ENCODE measurements around the gene BEST4.

Gene BEST4

GRCh38 chr1:44805311-44806024 is 17.5 kb upstream of the BEST4 start:
- DNase-seq (ENCODE audit: low spot score), result peak; percentile 75
- TF ChIP-seq CTCF (IDR thresholded peaks at IDR 0.05), result no peak
- Histone ChIP-seq H3K27ac (peak overlapping the region; percentile 100), H3K4me3 (no peak overlapping the region)

- DNase-seq (ENCODE audit: low spot score), result no peak
- Histone ChIP-seq H3K27ac (peak overlapping the region; percentile 56 to 97), H3K4me3 (peak overlapping the region; percentile 93)
- no peak for TF ChIP-seq CTCF (IDR thresholded peaks at IDR 0.05)
Measured at GRCh38 chr1:44803312-44804095, 15.5 kb upstream of the BEST4 start.

- no peak for TF ChIP-seq CTCF (IDR thresholded peaks at IDR 0.05)
- peak overlapping the region; percentile 56 to 97 for H3K27ac ChIP-seq
- H3K4me3 ChIP-seq, result peak overlapping the region; percentile 93
- no peak for DNase-seq (ENCODE audit: low spot score)
Measured at GRCh38 chr1:44803062-44803311, 15.0 kb upstream of the BEST4 start.

- DNase-seq (ENCODE audit: low spot score), result no peak
- Histone ChIP-seq H3K27ac (peak overlapping the region; percentile 56 to 97), H3K4me3 (peak overlapping the region; percentile 93)
- TF ChIP-seq CTCF (IDR thresholded peaks at IDR 0.05), result no peak
Measured at GRCh38 chr1:44802306-44803061, 14.5 kb upstream of the BEST4 start.

- no peak for DNase-seq (ENCODE audit: low spot score)
Measured at GRCh38 chr1:44801491-44802305, 13.7 kb upstream of the BEST4 start.

More at GRCh38 chr1:44801491-44802305, 13.7 kb upstream of the BEST4 start:
- TF ChIP-seq CTCF (IDR thresholded peaks at IDR 0.05), result no peak
- H3K4me3 ChIP-seq, result peak overlapping the region; percentile 93
- peak overlapping the region; percentile 56 to 97 for H3K27ac ChIP-seq
